Measurements from ENCODE around the gene ZNF804B.

GRCh38 chr7:88881136-88881535 is 121.6 kb downstream of the ZNF804B start:
- TF ChIP-seq CTCF (IDR thresholded peaks at IDR 0.05; ENCODE audit: insufficient read depth, low read length) (no peak), REST (IDR thresholded peaks at IDR 0.05; ENCODE audit: insufficient replicate concordance, low read depth) (no peak), POLR2AphosphoS5 (IDR thresholded peaks at IDR 0.05; ENCODE audit: low read depth) (no peak), SPI1 (IDR thresholded peaks at IDR 0.05; ENCODE audit: borderline replicate concordance, low read depth) (no peak), GABPA (IDR thresholded peaks at IDR 0.05; ENCODE audit: low read depth) (no peak)
